Neuronal stem cell (in vitro differentiated cells): ENCODE measurements around the gene PTPN20.
A peak's percentile ranks its signal among the peaks of the same experiment; 100 is the strongest.

Source experiments
- DNase-seq: peaks from one replicate; pipeline ENCODE4 v3.0.0-alpha.2; 2013; ENCODE audit warnings: low spot score
- H2AFZ ChIP-seq: one replicate; pipeline ENCODE4 v1.6.1; 2013; ENCODE audit warnings: mild to moderate bottlenecking, low read length, inconsistent platforms
- H2AK5ac ChIP-seq: 2 replicates; pipeline ENCODE4 v1.6.1; 2013; ENCODE audit warnings: low read depth, mild to moderate bottlenecking, inconsistent platforms, low read length, moderate library complexity, mixed read lengths
- H2BK120ac ChIP-seq: 2 replicates; pipeline ENCODE4 v1.6.1; 2013; ENCODE audit warnings: low read depth, mild to moderate bottlenecking, inconsistent platforms, low read length, moderate library complexity, mixed read lengths
- H2BK12ac ChIP-seq: one replicate; pipeline ENCODE4 v1.6.1; 2013; ENCODE audit warnings: low read length, inconsistent platforms
- H2BK15ac ChIP-seq: 2 replicates; pipeline ENCODE4 v1.6.1; 2013; ENCODE audit warnings: mild to moderate bottlenecking, low read length, inconsistent platforms, mixed read lengths
- H2BK5ac ChIP-seq: one replicate; pipeline ENCODE4 v1.6.1; 2013; ENCODE audit warnings: inconsistent platforms, mild to moderate bottlenecking, low read length, moderate library complexity
- H3K14ac ChIP-seq: one replicate; pipeline ENCODE4 v1.6.1; 2013; ENCODE audit warnings: low read length, inconsistent platforms
- H3K18ac ChIP-seq: 2 replicates; pipeline ENCODE4 v1.6.1; 2013; ENCODE audit warnings: low read length, inconsistent platforms
- H3K23ac ChIP-seq: 2 replicates; pipeline ENCODE4 v1.6.1; 2013; ENCODE audit warnings: low read depth, mild to moderate bottlenecking, mixed read lengths, low read length, inconsistent platforms; ENCODE audit not compliant: poor library complexity
- H3K27ac ChIP-seq: replicated peaks from 3 replicates; pipeline ENCODE4 v1.5.1; 2013; ENCODE audit warnings: low read length, inconsistent platforms
- H3K27me3 ChIP-seq, 3 experiments: 2 replicates each; pipeline ENCODE4 v1.6.1; 2013; ENCODE audit warnings: low read length in 3 of 3, mild to moderate bottlenecking in 2 of 3, inconsistent platforms in 1 of 3, low read depth in 1 of 3, mixed read lengths in 1 of 3, moderate library complexity in 1 of 3; ENCODE audit not compliant: control insufficient read depth in 3 of 3, insufficient read depth in 3 of 3
- H3K36me3 ChIP-seq, 2 donors: replicated peaks in 1 of 2; 2 replicates each; pipeline ENCODE4 v1.6.1; 2013; ENCODE audit warnings: low read length in 2 of 2; ENCODE audit not compliant: control insufficient read depth in 2 of 2, insufficient read depth in 2 of 2
- H3K4ac ChIP-seq: 2 replicates; pipeline ENCODE4 v1.6.1; 2013; ENCODE audit warnings: inconsistent platforms, mild to moderate bottlenecking, low read length, moderate library complexity
- H3K4me1 ChIP-seq, 2 donors: 1 replicate in 1 of 2; 2 replicates in 1 of 2; pipeline ENCODE4 v1.6.1; 2013; ENCODE audit warnings: low read length in 2 of 2, low read depth in 1 of 2; ENCODE audit not compliant: control insufficient read depth in 2 of 2, insufficient read depth in 1 of 2
- H3K4me2 ChIP-seq: one replicate; pipeline ENCODE4 v1.6.1; 2013; ENCODE audit warnings: mild to moderate bottlenecking, low read length, inconsistent platforms; ENCODE audit not compliant: insufficient read depth, poor library complexity, severe bottlenecking
- H3K4me3 ChIP-seq, 2 donors: 2 replicates each; pipeline ENCODE4 v1.5.1; 2013; ENCODE audit warnings: low read length in 2 of 2, mild to moderate bottlenecking in 2 of 2, inconsistent platforms in 1 of 2, moderate library complexity in 1 of 2
- H3K79me1 ChIP-seq: one replicate; pipeline ENCODE4 v1.6.1; 2013; ENCODE audit warnings: low read depth, mild to moderate bottlenecking, inconsistent platforms, low read length, moderate library complexity
- H3K9ac ChIP-seq: one replicate; pipeline ENCODE4 v1.6.1; 2013; ENCODE audit warnings: mild to moderate bottlenecking, low read depth, low read length, inconsistent platforms; ENCODE audit not compliant: poor library complexity
- H3K9me3 ChIP-seq, 2 donors: replicated peaks in 1 of 2; 2 replicates each; pipeline versions ENCODE3 to v1.6.1; 2013; ENCODE audit warnings: low read length in 2 of 2, mild to moderate bottlenecking in 2 of 2, inconsistent platforms in 1 of 2, low read depth in 1 of 2, mixed read lengths in 1 of 2, moderate library complexity in 1 of 2; ENCODE audit not compliant: control insufficient read depth in 2 of 2, insufficient read depth in 1 of 2
- H4K8ac ChIP-seq: one replicate; pipeline ENCODE4 v1.6.1; 2013; ENCODE audit warnings: low read depth, mild to moderate bottlenecking, inconsistent platforms, low read length, moderate library complexity
- H4K91ac ChIP-seq: one replicate; pipeline ENCODE4 v1.6.1; 2013; ENCODE audit warnings: low read length, low read depth, mild to moderate bottlenecking, inconsistent platforms; ENCODE audit not compliant: poor library complexity
- WGBS, 2 donors: extraction: QIAGEN DNeasy Blood & Tissue Kit; methylation state at CpG; one replicate each; pipeline ENCODE4 v1.1.7; 2013; ENCODE audit warnings: missing lambda C conversion rate in 2 of 2, mixed read lengths in 1 of 2; ENCODE audit not compliant: insufficient read length in 2 of 2, insufficient replicate concordance in 1 of 2; ENCODE audit errors: extremely low coverage in 2 of 2; 5-methylcytosine and 5-hydroxymethylcytosine counted together

The PTPN20 gene

GRCh38 chr10:47045331-47045861 is 134.2 kb downstream of the PTPN20 start:
- Histone ChIP-seq H3K14ac (no peak overlapping the region), H4K8ac (no peak overlapping the region), H3K4me2 (no peak overlapping the region), H3K4me1 (peaks cover 0 to 1% of the 10 kb centered on the region in 2 donors), H3K9me3 (no peaks in the 10 kb centered on the region), H2BK12ac (no peak overlapping the region), H4K91ac (no peak overlapping the region), H2BK5ac (no peak overlapping the region), H3K18ac (peak overlapping the region; percentile 34), H3K4ac (no peak overlapping the region), H3K23ac (no peak overlapping the region), H3K27me3 (peaks cover 0 to 3% (median 0%) of the 10 kb centered on the region in 3 experiments), H2AFZ (no peak overlapping the region), H2BK15ac (no peak overlapping the region), H3K4me3 (no peak overlapping the region), H3K9ac (peak overlapping the region; percentile 51), H2BK120ac (no peak overlapping the region), H3K79me1 (no peaks in the 10 kb centered on the region), H2AK5ac (peak overlapping the region; percentile 40), H3K36me3 (no peaks in the 10 kb centered on the region), H3K27ac (no peak overlapping the region)
- WGBS, 2 donors: no CpG with 5 or more reads among the region's 8 CpGs
- no peak for DNase-seq

- H3K79me1 ChIP-seq: no peaks in the 10 kb centered on the region
- peaks cover 0 to 1% of the 10 kb centered on the region in 2 donors for H3K4me1 ChIP-seq
- H3K14ac ChIP-seq: no peak overlapping the region
- H2BK120ac ChIP-seq: no peak overlapping the region
- H3K27me3 ChIP-seq: no peaks in the 10 kb centered on the region
- H4K91ac ChIP-seq: no peak overlapping the region
- no peak overlapping the region for H3K9ac ChIP-seq
- no peak overlapping the region for H4K8ac ChIP-seq
- H3K27ac ChIP-seq: no peak overlapping the region
- H3K4me2 ChIP-seq: no peak overlapping the region
- WGBS, 2 donors: no CpG with 5 or more reads among the region's 20 CpGs
- H3K9me3 ChIP-seq: no peaks in the 10 kb centered on the region
- H2AFZ ChIP-seq: no peak overlapping the region
- no peaks in the 10 kb centered on the region for H3K36me3 ChIP-seq
- DNase-seq: no peak
- H2BK12ac ChIP-seq: peak overlapping the region; percentile 35
- no peak overlapping the region for H3K4ac ChIP-seq
- H2AK5ac ChIP-seq: peak overlapping the region; percentile 61
- no peak overlapping the region for H3K18ac ChIP-seq
- H2BK15ac ChIP-seq: no peak overlapping the region
- H2BK5ac ChIP-seq: no peak overlapping the region
- H3K23ac ChIP-seq: peak overlapping the region; percentile 14
- H3K4me3 ChIP-seq: no peak overlapping the region
These were observed 135.3 kb downstream of the PTPN20 start for GRCh38 chr10:47046321-47047126.

DNA sequence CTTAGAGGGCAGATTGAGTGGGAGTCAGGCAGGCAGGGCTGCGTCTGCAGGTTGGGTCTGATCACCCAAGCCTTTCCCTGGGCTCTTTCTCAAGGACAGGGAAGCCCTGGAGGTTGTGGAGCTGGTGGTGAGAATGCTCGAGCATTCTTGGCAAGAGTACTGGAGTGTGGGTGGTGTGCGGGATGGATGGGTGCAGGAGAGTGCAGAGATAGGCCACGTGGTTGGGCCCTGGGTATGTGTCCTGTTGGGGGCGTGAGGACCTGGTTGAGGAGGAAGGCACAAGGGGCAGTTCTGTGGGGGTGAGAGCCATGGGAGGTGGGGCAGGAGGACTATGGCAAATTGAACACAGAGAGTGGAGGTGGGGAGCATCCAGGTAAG is 135.9 kb downstream of the PTPN20 start:
- Histone ChIP-seq H3K4me2 (no peak overlapping the region), H4K8ac (no peak overlapping the region), H3K4ac (no peak overlapping the region), H2BK120ac (no peak overlapping the region), H2AFZ (no peak overlapping the region), H3K14ac (no peak overlapping the region), H3K4me3 (no peak overlapping the region), H3K27ac (no peak overlapping the region), H3K9me3 (no peaks in the 10 kb centered on the region), H3K23ac (peak overlapping the region; percentile 14), H2AK5ac (peak overlapping the region; percentile 61), H3K36me3 (no peaks in the 10 kb centered on the region), H3K18ac (no peak overlapping the region), H2BK5ac (no peak overlapping the region), H3K4me1 (peaks cover 0 to 1% of the 10 kb centered on the region in 2 donors), H4K91ac (no peak overlapping the region), H3K9ac (peak overlapping the region; percentile 78), H3K79me1 (no peaks in the 10 kb centered on the region), H3K27me3 (no peaks in the 10 kb centered on the region), H2BK12ac (peak overlapping the region; percentile 35), H2BK15ac (no peak overlapping the region)
- WGBS, 2 donors: no CpG with 5 or more reads among the region's 5 CpGs
- no peak for DNase-seq
